Activated CD4-positive, alpha-beta T cell treated with anti-CD3 and anti-CD28 coated beads, Interleukin-2, amount 50 U/mL, for 1 hour (primary cell): ENCODE results near the gene APBA3.

Experiments used
- DNase-seq: peaks from one replicate; pipeline ENCODE4 v3.0.0-alpha.2; 2020

The APBA3 gene

DNA sequence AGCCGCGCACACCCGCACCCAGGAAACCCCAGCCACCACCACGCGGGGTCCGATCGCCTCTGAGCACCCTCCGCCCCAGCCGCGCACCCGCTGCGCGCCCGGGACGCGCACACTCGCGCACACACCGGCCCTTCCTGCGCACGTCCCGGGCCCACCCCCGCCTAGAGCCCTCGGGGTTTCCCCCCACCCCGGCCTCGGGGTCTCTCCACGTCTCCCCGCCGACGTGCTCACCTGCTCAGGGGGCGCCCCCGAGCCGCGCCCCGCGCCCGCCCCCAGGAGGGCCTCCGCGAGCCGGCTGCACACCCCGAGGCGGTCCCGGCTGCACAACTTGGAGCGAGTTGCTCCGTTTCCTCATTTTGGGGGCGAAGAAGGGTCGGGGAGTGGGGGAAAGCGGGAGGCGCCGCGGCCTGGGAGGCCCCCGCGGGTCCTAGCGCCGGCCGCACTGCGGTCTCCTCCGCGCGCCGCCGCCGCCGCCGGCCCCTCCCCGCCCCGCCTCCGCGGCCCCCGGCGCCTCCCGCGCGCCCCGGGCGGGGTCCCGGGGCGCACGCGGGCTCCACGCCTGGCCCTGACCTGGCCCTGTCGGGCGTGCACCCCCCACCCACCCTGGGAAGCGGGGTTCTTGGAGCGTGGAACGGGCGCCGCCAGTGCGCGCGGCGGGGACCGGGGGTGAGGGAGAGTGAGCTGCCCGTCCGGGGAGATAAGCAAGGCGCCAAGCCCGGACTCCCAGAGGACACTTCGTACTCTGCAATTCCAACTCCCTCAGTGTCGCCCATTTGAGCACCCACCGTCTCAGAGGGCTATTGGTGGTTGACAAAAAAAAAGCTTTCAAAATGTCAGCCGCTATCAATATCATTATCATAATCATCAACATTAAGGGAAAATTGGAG lies 24.7 kb upstream of the APBA3 start, which contains the start of gene MATK:
Gene MATK, minus strand, starts transcription at position 444 of the 887 bp plus-strand sequence. CDS start 1,246 bp downstream, outside the sequence.
- DNase-seq, result no peak

GRCh38 chr19:3785451-3785937 lies 24.0 kb upstream of the APBA3 start:
- no peak for DNase-seq

DNA sequence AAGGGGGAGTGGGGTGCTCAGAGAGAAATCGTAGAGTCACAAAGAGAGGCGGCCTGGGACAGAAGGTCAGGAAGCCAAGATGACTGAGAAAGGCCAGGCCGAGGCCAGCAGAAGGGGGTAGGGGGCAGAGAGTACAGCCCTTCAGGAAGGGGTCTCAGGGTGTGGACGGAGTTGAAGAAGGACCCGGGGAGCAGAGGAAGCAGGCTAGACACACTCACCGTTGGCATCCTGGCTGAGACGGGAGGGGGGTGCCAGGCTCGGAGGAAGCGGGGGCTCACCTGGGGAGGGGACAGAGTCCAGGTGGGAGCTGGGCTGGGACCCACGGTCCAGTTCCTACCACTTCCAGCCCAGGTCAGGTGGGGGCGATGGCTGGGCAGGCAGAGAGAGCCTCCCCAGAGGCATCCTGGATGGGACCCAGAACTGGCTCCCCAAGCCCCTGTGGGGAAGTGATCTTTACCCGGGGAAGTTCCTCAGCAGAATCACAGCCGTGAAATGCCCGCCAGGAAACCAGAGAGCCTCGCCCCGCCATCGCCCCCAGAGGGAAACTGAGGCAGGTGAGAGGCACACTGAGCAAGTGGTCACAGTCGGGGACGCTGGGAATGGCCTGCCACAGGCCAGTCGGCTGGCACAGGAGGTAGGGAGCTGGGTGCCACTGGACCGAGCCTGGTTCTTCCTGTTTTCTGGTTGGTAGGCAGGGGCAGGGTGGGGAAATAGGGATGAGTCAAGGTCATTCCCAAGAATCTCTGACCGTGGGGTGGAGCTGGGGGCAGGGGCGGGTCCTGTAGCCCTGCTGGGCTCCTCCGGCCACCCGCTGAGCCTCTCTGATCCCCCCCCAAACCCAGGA lies 23.3 kb upstream of the APBA3 start:
- no peak for DNase-seq

DNA sequence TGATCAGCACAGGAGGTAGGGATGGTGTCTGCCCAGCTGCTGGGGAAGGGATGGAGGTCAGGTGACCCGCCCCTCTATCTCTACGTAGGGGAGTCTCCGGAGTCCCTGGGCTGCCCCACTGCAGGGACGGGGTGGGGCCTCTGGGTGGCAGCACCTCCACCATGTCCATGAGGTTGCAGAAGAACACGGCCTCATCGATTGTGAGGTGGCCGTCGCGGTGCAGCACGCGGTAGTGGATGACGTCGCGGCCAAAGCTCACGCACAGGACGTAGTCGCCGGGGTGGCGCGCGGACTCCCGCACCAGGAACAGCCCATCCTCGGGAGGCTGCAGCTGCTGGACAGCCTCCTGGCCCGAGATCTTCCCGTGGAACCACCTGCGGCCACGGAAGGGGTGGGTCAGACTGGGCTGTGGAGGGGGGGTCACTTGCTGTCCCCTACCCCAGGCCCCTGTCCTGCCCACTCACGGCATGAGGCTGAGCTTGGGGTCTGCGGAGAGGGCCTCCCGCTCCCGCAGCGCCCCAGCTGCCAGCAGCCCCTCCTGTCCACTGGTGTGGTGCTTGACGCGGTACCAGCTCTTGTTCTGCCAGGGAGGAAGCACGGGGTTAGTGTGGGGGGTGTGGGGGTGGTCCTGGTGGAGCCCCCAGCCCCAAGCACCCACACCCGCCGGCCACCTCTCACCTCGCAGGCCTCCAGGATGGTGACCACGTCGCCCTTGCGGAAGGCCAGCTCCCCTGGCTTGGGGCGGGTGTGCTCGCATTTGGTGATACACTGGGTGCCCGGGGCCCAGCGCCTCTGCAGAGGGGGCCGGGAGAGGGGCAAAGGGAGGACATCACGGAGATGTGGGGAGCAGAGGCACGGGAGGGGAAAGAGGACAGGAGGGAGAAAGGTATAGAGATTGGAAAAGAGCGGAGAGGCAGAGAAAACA lies 22.4 kb upstream of the APBA3 start:
- peak; percentile 28 for DNase-seq

GRCh38 chr19:3782903-3783302 lies 21.4 kb upstream of the APBA3 start:
- DNase-seq, result no peak

GRCh38 chr19:3782330-3782729 lies 20.8 kb upstream of the APBA3 start:
- no peak for DNase-seq

- DNase-seq, result no peak
Measured at GRCh38 chr19:3781603-3782002, 20.1 kb upstream of the APBA3 start.

- no peak for DNase-seq
Measured at GRCh38 chr19:3780786-3781304, 19.4 kb upstream of the APBA3 start.

DNA sequence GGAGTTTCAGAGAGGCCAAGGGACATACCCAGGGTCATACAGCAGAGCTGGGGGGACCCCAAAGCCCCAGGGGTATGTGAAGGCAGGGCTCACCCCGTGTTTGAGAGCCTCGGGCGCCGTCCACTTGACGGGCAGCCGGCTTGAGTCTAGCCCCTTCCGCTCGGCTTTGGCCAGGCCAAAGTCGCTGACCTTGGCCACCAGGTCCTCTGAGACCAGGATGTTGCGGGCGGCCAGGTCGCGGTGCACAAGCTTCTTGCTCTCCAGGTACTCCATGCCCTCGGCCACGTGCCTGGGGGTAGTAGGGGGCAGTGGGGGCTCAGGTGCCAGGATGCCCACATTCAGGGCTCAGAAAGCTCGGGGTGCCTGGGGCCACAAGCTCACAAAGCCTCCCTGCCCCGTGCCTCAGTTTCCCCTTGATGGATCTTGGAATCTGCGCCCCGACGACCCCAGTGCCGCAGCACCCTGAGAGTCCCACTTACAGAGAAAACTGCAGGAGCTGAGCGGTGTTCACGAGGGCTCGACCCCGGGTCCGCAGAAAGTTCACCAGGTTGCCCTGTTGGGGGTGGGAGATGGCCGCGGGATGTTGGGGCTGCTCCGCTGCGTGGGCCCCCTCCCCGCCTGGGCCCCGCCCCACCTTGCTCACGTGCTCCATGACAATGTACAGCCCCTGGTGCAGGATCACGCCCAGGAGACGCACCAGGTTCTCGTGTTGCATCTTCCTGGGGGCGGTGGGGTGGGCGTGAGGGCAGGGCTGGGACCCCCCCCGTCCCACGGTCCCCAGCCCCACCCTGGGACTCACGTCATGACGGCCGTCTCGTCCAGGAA lies 17.6 kb upstream of the APBA3 start:
- no peak for DNase-seq

DNA sequence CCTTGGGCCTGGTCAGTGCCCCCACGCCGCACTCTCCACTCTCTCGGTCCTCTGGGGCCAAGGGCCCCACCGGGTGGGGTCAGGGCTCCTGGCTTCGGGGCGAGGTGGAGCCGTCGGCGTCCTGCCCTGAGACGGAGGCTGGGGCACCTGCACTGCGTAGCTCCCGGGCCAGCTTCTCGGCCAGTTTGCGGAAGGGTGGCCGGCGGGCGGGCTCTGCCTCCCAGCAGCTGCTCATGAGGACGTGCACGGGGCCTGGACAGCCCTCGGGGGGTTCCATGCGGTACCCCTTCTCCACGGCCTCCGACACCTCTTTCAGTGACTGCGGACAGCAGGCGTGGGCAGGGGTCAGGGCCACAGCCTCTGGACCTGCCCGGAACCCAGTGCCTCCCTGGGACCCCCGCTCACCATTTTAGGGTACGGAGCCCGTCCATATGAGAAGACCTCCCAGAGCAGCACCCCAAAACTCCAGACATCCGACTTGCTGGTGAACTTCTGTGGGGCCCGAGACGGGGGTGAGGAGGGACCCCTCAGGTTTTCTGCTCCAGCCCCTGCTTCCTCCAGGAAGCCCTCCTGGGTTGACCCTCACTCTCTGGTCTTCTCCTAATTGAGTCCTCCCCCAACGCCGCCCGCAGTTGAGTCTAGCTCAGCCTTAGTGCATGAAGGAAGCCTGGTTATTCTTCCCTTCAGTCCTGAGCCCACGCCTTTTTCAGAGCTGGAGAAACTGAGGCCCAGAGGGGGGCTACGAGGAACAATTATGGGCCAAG lies 16.8 kb upstream of the APBA3 start:
- no peak for DNase-seq

DNA sequence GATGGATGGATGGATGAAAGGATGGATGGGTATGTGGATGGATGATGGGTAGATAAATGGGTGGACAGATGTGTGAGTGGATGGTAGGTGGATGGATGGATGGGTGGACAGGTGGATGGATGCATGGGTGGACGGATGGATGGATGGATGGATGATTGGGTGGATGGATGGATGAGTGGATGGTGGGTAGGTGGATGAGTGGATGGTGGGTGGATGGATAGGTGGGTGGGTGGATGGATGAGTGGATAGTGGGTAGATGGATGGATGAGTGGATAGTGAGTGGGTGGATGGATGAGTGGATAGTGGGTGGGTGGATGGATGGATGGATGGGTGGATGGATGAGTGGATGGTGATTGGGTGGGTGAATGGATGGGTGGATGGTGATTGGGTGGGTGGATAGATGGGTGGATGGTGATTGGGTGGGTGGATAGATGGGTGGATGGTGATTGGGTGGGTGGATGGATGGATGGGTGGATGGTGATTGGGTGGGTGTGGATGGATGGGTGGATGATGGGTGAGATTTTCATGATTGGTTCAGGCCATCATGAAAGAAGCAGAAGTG lies 15.1 kb upstream of the APBA3 start:
- DNase-seq, result no peak

GRCh38 chr19:3775831-3776230 lies 14.3 kb upstream of the APBA3 start:
- DNase-seq, result no peak

DNA sequence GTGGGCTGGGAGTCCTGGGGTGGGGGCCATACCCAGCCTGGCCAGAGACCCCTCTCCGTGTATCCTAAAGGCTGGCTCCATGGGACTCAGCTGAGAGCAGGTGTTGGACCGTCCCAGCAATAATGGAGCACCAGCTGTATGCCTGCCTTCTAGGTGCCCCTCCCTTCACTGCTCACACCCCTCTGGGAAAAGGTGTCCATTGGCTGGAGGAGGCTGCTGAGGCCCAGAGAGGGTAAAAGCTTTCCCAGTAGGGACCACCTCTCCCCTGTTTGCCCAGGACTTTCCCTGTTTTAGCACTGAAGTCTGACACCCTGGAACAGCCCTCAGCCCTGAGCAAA lies 13.9 kb upstream of the APBA3 start:
- DNase-seq, result no peak

- DNase-seq, result no peak
Measured at GRCh38 chr19:3774621-3775373, 13.3 kb upstream of the APBA3 start.

DNA sequence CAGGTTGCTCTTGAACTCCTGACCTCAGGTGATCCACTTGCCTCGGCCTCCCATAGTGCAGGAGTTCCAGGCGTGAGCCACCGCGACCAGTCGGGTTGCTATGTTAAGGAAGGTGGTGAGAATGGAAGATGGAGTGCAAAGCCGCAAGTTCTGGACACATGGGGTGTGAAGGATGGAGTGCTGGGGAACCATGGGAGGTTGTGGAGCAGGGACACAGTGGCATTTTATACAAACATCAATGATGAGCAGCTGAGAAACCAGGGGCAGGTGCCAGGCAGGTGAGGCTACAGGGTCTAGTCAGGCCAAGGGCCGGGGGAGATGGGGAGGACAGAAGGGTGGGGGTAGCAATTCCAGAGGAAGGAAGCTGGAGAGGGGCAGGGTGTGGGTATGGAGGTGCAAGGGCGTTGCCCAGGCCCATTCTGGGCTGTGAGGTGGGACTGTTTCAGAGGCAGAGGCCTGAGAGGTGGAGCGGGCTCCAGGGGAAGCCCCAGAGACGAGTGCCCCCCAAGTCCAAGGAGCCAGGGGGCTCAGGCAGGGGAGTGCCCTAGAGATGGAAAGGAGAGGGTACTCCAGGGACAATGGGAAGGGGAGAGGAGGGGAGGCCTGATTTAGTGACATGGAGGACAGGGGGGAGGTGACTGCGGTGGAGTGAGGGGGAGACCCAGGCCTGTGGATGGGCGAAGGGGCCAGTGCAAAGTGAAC lies 12.5 kb upstream of the APBA3 start:
- DNase-seq, result no peak

GRCh38 chr19:3771906-3772455 lies 10.5 kb upstream of the APBA3 start, which contains the start of gene RAX2:
TSS of gene RAX2 (minus strand) at chr19:3772228. CDS start at chr19:3771742, 486 bp downstream.
- no peak for DNase-seq

DNA sequence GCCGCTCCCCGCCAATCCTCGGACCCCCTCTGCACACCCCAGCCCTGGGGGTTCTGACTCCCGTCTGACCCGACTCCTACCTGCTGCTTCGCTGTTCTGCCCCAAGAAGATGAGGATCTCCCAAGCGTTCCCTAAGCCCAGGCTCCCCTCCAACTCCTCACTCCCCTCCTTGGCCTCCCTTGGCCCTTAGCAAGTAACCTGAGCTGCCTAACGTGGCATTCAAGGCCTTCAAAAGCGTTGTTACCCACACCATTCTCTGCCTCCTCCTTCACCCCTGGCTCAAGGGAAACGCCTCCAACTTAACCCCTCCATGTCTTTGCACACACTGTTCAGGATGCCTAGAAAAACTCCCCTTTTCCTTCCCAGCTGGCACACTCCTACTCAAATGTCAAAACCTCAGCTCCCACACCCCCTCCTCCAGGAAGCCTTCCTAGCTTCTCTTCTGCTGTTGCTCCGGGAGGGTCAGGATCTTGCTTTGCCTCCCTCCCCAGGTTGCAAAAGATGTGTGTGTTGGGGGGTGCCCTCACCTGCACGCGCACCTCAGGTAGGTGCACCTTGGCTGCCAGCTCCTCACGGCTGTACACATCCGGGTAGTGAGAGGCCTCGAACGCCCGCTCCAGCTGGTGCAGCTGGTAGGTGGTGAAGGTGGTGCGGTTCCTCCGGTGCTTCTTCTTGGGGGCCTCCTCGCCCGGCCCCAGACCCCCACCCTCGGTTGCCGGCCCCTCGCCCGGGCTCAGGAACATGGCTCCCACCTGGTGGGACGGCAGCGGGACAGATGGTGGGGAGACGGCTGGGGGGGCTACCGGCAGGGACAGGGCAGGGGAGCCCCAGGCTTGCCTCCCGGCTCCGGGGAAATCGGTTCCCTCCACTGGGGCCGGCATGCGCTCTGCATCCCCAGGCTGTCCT lies 9.8 kb upstream of the APBA3 start:
- no peak for DNase-seq
